ENCODE results near the gene SLC2A11. TPM values are rescaled to one million over a fixed set of nuclear protein-coding genes. Genes with fewer than 3 reads are reported as not detected.
A peak's percentile ranks its signal among the peaks of the same experiment; 100 is the strongest.
"Not testable (repeated sequence)": the region's sequence is repeated elsewhere in the genome, so short reads cannot be mapped to it uniquely, and the experiment has no call there.

Gene SLC2A11
- total and polyA plus RNA-seq, 11 donors: 8.7 to 31.2 (median 18.7) TPM

DNA sequence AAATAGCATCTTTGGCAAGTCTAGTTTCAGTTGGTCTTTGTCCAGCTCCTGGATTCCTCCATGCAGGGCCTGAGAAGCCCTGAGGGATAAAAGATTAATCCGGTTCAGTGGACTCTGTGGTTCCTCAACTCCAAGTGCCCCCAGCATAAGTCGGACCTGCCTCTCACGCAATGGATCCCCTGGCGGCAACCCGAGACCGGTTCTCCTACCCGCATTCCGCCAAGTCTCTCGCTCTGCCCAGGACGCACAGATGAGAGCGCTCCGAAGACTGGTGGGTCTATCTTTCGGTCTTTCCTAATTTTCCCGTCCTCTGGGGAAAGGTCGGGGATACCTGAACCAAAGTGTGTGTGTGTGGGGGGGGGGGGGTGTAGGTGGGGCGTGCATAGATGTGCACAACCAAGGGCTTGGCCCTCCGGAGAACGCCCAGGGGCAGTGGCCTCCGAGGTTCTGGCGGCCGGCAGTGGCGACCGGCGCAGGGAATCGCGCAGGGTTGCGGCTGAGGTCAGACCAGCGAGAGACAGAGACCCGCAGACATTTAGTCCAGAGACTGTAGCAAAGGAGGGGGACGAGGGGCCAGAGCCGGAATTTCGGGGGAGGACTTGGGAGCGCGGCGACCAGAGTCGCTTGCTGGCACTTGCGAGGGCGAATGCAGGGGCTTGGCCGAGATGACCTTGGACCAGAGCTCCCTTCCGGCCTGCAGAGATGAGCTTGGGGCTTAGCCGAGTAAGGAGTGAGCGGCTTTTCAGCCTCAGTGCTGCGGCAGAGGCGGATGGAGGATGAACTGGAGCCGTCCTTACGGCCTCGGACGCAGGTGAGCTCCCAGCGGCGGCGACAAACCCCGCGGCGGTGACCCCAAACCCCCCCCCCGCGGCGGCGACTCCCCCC, 712 bp upstream of the SLC2A11 start:
- intact Hi-C loops (cut with DNase I): no loop called here
- H3K9me3 ChIP-seq: no peaks in the 10 kb centered on the region
- TF ChIP-seq, protein P1, sequence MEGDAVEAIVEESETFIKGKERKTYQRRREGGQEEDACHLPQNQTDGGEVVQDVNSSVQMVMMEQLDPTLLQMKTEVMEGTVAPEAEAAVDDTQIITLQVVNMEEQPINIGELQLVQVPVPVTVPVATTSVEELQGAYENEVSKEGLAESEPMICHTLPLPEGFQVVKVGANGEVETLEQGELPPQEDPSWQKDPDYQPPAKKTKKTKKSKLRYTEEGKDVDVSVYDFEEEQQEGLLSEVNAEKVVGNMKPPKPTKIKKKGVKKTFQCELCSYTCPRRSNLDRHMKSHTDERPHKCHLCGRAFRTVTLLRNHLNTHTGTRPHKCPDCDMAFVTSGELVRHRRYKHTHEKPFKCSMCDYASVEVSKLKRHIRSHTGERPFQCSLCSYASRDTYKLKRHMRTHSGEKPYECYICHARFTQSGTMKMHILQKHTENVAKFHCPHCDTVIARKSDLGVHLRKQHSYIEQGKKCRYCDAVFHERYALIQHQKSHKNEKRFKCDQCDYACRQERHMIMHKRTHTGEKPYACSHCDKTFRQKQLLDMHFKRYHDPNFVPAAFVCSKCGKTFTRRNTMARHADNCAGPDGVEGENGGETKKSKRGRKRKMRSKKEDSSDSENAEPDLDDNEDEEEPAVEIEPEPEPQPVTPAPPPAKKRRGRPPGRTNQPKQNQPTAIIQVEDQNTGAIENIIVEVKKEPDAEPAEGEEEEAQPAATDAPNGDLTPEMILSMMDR (IDR thresholded peaks at IDR 0.05): peak in 1 of 12 donors; percentile 5
- no peak for TF ChIP-seq POLR2A (IDR thresholded peaks at IDR 0.05)
- H3K27me3 ChIP-seq: no peaks in the 10 kb centered on the region
- ATAC-seq (peak; percentile 7 to 62 (median 49)), DNase-seq (peak in 3 of 5 donors; percentile 38 to 61 (median 56))
- peaks cover 0 to 24% (median 15%) of the 10 kb centered on the region in 12 donors for H3K4me1 ChIP-seq
- H3K4me3 ChIP-seq: peak overlapping the region; percentile 48 to 82 (median 70)
- H3K36me3 ChIP-seq: no peaks in the 10 kb centered on the region
- 4 to 16% (median 7%) methylated on average over 32 to 58 of the region's 58 CpGs for WGBS, 4 donors
- peak overlapping the region; percentile 85 to 98 (median 94) for H3K27ac ChIP-seq

DNA sequence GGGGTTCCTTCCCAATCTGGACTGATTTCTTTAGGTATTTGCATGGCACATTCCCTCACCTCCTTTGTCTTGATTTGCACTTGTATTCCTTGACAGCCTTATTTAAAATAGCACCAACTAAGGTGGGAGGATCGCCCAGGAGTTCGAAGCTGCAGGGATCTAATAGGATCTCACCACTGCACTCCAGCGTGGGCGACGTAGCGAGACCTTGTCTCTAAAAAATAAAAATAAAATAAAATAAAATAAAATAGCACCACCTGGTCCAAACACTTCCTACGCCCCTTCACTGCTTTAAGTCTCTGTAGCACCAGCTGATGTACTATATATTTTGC, 775 bp downstream of the SLC2A11 start:
- Histone ChIP-seq H3K27ac (peak overlapping the region in 9 of 12 donors; percentile 85 to 97 (median 95)), H3K9me3 (no peaks in the 10 kb centered on the region), H3K36me3 (peaks cover 0 to 11% (median 0%) of the 10 kb centered on the region in 9 donors), H3K4me3 (peak overlapping the region in 11 of 12 donors; percentile 48 to 82 (median 68)), H3K4me1 (peaks cover 0 to 24% (median 15%) of the 10 kb centered on the region in 12 donors), H3K27me3 (no peaks in the 10 kb centered on the region)
- ATAC-seq (no peak), DNase-seq (no peak)
- WGBS, 4 donors: 49 to 66% (median 57%) methylated on average over 7 of the region's 7 CpGs
- intact Hi-C loops (cut with DNase I): no loop called here
- TF ChIP-seq POLR2A (IDR thresholded peaks at IDR 0.05): no peak
- TF ChIP-seq, protein P1 (IDR thresholded peaks at IDR 0.05): no peak

DNA sequence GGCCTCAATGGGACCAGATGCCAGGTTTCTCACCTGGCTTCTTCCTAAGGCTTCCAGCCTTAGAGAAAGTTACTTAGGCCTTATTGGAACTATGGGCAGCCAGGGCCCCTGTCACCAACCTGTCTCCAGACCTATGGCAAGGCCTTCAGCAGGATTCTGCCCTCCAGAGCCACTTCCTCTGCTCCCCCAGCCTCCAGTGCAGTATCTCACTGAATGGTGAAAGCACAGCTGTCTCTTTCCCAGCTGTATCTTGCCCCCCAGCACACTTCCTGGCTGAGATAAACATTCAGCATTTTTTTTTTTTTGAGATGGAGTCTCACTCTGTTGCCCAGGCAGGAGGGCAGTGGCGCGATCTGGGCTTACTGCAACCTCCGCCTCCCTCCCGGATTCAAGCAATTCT, 1.5 kb downstream of the SLC2A11 start:
- Histone ChIP-seq H3K27me3 (no peaks in the 10 kb centered on the region), H3K27ac (no peak overlapping the region), H3K4me3 (no peak overlapping the region), H3K9me3 (no peaks in the 10 kb centered on the region), H3K36me3 (peaks cover 0 to 11% (median 5%) of the 10 kb centered on the region in 9 donors), H3K4me1 (peaks cover 0 to 24% (median 15%) of the 10 kb centered on the region in 12 donors)
- intact Hi-C loops (cut with DNase I): no loop called here
- 84 to 97% (median 96%) methylated on average over 4 of the region's 4 CpGs for WGBS, 4 donors
- no peak for TF ChIP-seq POLR2A (IDR thresholded peaks at IDR 0.05)
- TF ChIP-seq, protein P1 (IDR thresholded peaks at IDR 0.05): no peak
- ATAC-seq: no peak
- DNase-seq: no peak

DNA sequence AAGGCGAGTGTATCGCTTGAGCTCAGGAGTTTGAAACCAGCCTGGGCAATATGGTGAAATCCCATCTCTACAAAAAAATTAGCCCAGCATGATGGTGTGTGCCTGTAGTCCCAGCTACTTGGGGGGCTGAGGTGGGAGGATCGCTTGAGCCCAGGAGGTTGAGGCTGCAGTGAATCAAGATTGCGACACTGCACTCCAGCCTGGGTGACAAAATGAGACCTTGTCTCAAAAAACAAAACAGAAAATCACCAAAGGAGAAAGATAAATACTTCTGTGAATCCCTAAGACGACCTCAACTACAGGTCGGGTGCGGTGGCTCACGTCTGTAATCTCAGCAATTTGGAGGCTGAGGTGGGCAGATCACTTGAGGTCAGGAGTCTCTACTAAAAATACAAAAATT, 2.5 kb downstream of the SLC2A11 start:
- peaks cover 0 to 11% (median 5%) of the 10 kb centered on the region in 9 donors for H3K36me3 ChIP-seq
- not testable (repeated sequence) for H3K27me3 ChIP-seq, ATAC-seq, H3K27ac ChIP-seq, H3K9me3 ChIP-seq, DNase-seq, H3K4me3 ChIP-seq
- 86 to 96% (median 92%) methylated on average over 8 of the region's 8 CpGs for WGBS, 4 donors
- intact Hi-C loops (cut with DNase I): loop anchor here in 2 of 10 donors (10.0 kb wide), 2 partner anchors 75 to 95 kb away; no protein-coding TSS in a partner anchor
- H3K4me1 ChIP-seq: peaks cover 0 to 31% (median 15%) of the 10 kb centered on the region in 12 donors
